Measurements from ENCODE around the gene PHC2. TPM values are rescaled to one million over a fixed set of nuclear protein-coding genes. Genes with fewer than 3 reads are reported as not detected.

PHC2 gene
- total RNA-seq, 4 donors from 2014 or later = 77.8 to 81.3 (median 79.5) TPM

- peak in 1 of 2 donors; percentile 57 for DNase-seq (ENCODE audit: low spot score in 2 of 2)
- peaks cover 39% of the 10 kb centered on the region for H3K4me1 ChIP-seq
- WGBS = 81% methylated on average over 12 of the region's 15 CpGs
- no peaks in the 10 kb centered on the region for H3K27me3 ChIP-seq
- no peak overlapping the region for H3K4me3 ChIP-seq
- TF ChIP-seq POLR2AphosphoS5 (IDR thresholded peaks at IDR 0.05) (no peak), EP300 (IDR thresholded peaks at IDR 0.05) (no peak), POLR2A (IDR thresholded peaks at IDR 0.05) (no peak), CTCF (IDR thresholded peaks at IDR 0.05) (no peak)
- no peak overlapping the region for H3K27ac ChIP-seq
- H3K9me3 ChIP-seq = no peaks in the 10 kb centered on the region
- peaks cover 5% of the 10 kb centered on the region for H3K36me3 ChIP-seq
These were observed 62.5 kb downstream of the PHC2 start for GRCh38 chr1:33368431-33368830.

- H3K27ac ChIP-seq = no peak overlapping the region
- H3K27me3 ChIP-seq = no peaks in the 10 kb centered on the region
- peaks cover 45% of the 10 kb centered on the region for H3K4me1 ChIP-seq
- H3K4me3 ChIP-seq = no peak overlapping the region
- H3K9me3 ChIP-seq = no peaks in the 10 kb centered on the region
- TF ChIP-seq POLR2A (IDR thresholded peaks at IDR 0.05) = no peak
- TF ChIP-seq POLR2AphosphoS5 (IDR thresholded peaks at IDR 0.05) = peak in 1 of 3 donors; percentile 24
- TF ChIP-seq EP300 (IDR thresholded peaks at IDR 0.05) = no peak
- TF ChIP-seq CTCF (IDR thresholded peaks at IDR 0.05) = peak; percentile 94 to 96
- WGBS = 23% methylated on average over 20 of the region's 23 CpGs
- peaks cover 5% of the 10 kb centered on the region for H3K36me3 ChIP-seq
- peak; percentile 93 to 95 for DNase-seq (ENCODE audit: low spot score in 2 of 2)
These were observed 63.1 kb downstream of the PHC2 start for GRCh38 chr1:33367485-33368405.

- Histone ChIP-seq H3K9me3 (no peaks in the 10 kb centered on the region), H3K27ac (no peak overlapping the region), H3K4me1 (peaks cover 45% of the 10 kb centered on the region), H3K4me3 (no peak overlapping the region), H3K27me3 (no peaks in the 10 kb centered on the region), H3K36me3 (peaks cover 2% of the 10 kb centered on the region)
- 77% methylated on average over 14 of the region's 14 CpGs for WGBS
- peak; percentile 63 to 64 for DNase-seq (ENCODE audit: low spot score in 2 of 2)
- no peak for TF ChIP-seq EP300 (IDR thresholded peaks at IDR 0.05)
- no peak for TF ChIP-seq CTCF (IDR thresholded peaks at IDR 0.05)
- TF ChIP-seq POLR2AphosphoS5 (IDR thresholded peaks at IDR 0.05) = no peak
- TF ChIP-seq POLR2A (IDR thresholded peaks at IDR 0.05) = no peak
These were observed 64.0 kb downstream of the PHC2 start for GRCh38 chr1:33366762-33367484.

- Histone ChIP-seq H3K36me3 (no peaks in the 10 kb centered on the region), H3K4me1 (peaks cover 45% of the 10 kb centered on the region), H3K9me3 (no peaks in the 10 kb centered on the region), H3K27ac (peak overlapping the region; percentile 11), H3K4me3 (no peak overlapping the region), H3K27me3 (no peaks in the 10 kb centered on the region)
- 67% methylated on average over 9 of the region's 9 CpGs for WGBS
- TF ChIP-seq POLR2A (IDR thresholded peaks at IDR 0.05) (no peak), POLR2AphosphoS5 (IDR thresholded peaks at IDR 0.05) (no peak), EP300 (IDR thresholded peaks at IDR 0.05) (no peak), CTCF (IDR thresholded peaks at IDR 0.05) (no peak)
- DNase-seq (ENCODE audit: low spot score in 2 of 2) = peak in 1 of 2 donors; percentile 65
These were observed 65.3 kb downstream of the PHC2 start for GRCh38 chr1:33365560-33365997.

GRCh38 chr1:33364565-33364918, 66.4 kb downstream of the PHC2 start:
- peaks cover 45% of the 10 kb centered on the region for H3K4me1 ChIP-seq
- no peaks in the 10 kb centered on the region for H3K36me3 ChIP-seq
- TF ChIP-seq POLR2AphosphoS5 (IDR thresholded peaks at IDR 0.05) = no peak
- TF ChIP-seq POLR2A (IDR thresholded peaks at IDR 0.05) = no peak
- TF ChIP-seq CTCF (IDR thresholded peaks at IDR 0.05) = no peak
- no peak for TF ChIP-seq EP300 (IDR thresholded peaks at IDR 0.05)
- peak overlapping the region; percentile 33 for H3K27ac ChIP-seq
- WGBS = 78% methylated on average over 2 of the region's 2 CpGs
- no peaks in the 10 kb centered on the region for H3K9me3 ChIP-seq
- no peaks in the 10 kb centered on the region for H3K27me3 ChIP-seq
- H3K4me3 ChIP-seq = no peak overlapping the region
- no peak for DNase-seq (ENCODE audit: low spot score in 2 of 2)
